ENCODE data around the gene LIN52. TPM values are rescaled to one million over a fixed set of nuclear protein-coding genes. Genes with fewer than 3 reads are reported as not detected.
"Not testable (repeated sequence)": the region's sequence is repeated elsewhere in the genome, so short reads cannot be mapped to it uniquely, and the experiment has no call there.

The LIN52 gene
- total RNA-seq, 2 donors from 2014 or later = 6.6 to 9.4 TPM

- no peak for DNase-seq (ENCODE audit: low spot score)
- intact Hi-C loops (cut with DNase I) = no loop called here
Measured at GRCh38 chr14:74089251-74090020, 4.7 kb downstream of the LIN52 start.

GRCh38 chr14:74105381-74105780, 20.6 kb downstream of the LIN52 start:
- no peak for DNase-seq (ENCODE audit: low spot score)
- intact Hi-C loops (cut with DNase I) = no loop called here

DNA sequence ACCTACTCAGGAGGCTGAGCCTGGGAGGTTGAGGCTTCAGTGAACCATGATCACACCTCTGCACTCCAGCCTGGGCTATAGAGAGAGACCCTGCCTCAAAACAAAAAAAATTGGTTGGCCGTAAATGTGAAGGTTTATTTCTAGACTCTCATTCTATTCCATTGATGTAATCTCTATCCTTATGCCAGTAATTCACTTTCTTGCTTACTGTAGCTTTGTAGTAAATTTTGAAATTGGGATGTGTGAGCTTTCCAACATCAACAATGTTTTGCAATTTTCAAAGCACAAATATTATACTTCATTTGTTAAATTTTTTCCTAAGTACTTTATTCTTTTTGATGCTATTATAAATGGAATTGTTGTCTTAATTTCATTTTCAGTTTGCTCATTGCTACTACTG, 24.6 kb downstream of the LIN52 start:
- no peak for DNase-seq (ENCODE audit: low spot score)
- intact Hi-C loops (cut with DNase I) = no loop called here

- intact Hi-C loops (cut with DNase I) = loop anchor here (5.0 kb wide), 2 partner anchors 141 to 146 kb away; no protein-coding TSS in a partner anchor
- DNase-seq (ENCODE audit: low spot score) = not testable (repeated sequence)
Measured at GRCh38 chr14:74111395-74112216, 26.9 kb downstream of the LIN52 start.

DNA sequence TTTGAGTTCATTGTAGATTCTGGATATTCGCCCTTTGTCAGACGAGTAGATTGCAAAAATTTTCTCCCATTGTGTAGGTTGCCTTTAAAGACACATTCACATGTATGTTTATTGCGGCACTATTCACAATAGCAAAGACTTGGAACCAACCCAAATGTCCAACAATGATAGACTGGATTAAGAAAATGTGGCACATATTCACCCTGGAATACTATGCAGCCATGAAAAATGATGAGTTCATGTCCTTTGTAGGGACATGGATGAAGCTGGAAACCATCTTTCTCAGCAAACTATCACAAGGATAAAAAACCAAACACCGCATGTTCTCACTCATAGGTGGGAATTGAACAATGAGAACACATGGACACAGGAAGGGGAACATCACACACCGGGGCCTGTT, 40.7 kb downstream of the LIN52 start:
- DNase-seq (ENCODE audit: low spot score); intact Hi-C loops (cut with DNase I): not testable (repeated sequence)

- intact Hi-C loops (cut with DNase I) = no loop called here
- DNase-seq (ENCODE audit: low spot score) = no peak
Measured at GRCh38 chr14:74126315-74127013, 41.7 kb downstream of the LIN52 start.

- intact Hi-C loops (cut with DNase I) = no loop called here
- no peak for DNase-seq (ENCODE audit: low spot score)
Measured at GRCh38 chr14:74127634-74128033, 42.9 kb downstream of the LIN52 start.

- intact Hi-C loops (cut with DNase I) = no loop called here
- DNase-seq (ENCODE audit: low spot score) = no peak
Measured at GRCh38 chr14:74133833-74134481, 49.2 kb downstream of the LIN52 start.

DNA sequence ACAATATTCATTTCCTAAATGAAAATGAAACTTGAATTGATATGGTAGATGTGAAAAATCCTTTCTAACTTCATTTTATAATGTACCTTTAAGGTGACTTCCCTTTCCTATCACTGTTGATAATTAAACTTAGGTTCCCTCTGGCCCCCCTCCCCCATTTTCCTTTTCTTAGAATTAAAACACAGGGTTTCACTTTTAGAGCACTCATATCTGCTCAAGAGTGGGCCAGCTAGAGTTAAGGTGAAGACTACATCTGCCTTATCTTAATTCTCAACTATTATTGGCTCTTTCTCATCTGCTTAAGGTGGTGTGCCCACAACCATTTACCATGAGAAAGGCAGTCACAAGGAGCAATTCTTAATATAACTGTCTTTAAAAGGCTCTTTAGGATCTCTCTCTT, 49.7 kb downstream of the LIN52 start:
- no peak for DNase-seq (ENCODE audit: low spot score)
- intact Hi-C loops (cut with DNase I) = no loop called here

GRCh38 chr14:74135426-74135825, 50.7 kb downstream of the LIN52 start:
- no peak for DNase-seq (ENCODE audit: low spot score)
- intact Hi-C loops (cut with DNase I) = no loop called here

DNA sequence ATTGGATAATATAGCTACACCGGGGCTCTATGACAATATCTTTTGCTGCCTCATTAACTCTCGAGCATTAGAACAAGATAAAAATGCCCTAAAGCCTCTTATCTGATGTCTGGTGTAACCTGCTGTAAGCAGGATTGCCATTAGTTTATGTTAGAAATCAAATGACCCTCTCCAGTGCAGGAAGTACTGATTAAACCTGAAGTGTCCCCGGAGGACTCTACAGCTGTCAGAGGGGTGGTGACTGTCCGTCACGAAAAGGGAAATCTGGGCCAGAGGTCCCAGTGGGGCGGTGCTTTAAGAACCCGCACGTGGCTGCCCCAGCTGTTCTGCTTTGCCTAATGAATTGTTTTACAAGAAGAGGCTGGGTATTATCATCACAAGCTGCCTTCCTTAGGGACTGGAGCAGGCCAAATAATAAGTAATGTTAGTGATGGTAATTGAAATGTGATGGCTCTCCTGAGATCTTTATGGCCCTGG, 55.7 kb downstream of the LIN52 start:
- DNase-seq (ENCODE audit: low spot score) = peak; percentile 90
- intact Hi-C loops (cut with DNase I) = no loop called here

DNA sequence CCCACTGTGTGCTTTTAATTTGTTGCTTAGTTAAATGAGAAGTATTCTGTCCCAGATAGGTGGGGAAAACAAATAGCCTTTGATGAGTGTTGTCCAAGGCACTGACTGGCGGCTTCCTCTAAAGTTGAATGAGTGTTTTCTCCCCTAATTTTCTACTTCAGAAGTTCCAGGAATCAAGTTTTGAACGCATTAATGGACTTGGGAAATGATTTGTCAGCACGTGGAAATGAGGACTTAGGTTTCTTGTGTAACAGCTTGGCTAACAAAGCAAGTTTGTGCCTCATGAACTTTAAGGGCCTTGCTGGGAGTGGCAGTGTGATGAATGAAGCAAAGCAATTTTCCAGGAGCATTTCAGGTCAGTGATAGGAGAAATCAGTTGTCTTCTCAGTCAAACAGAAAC, 56.9 kb downstream of the LIN52 start:
- no peak for DNase-seq (ENCODE audit: low spot score)
- intact Hi-C loops (cut with DNase I) = no loop called here

DNA sequence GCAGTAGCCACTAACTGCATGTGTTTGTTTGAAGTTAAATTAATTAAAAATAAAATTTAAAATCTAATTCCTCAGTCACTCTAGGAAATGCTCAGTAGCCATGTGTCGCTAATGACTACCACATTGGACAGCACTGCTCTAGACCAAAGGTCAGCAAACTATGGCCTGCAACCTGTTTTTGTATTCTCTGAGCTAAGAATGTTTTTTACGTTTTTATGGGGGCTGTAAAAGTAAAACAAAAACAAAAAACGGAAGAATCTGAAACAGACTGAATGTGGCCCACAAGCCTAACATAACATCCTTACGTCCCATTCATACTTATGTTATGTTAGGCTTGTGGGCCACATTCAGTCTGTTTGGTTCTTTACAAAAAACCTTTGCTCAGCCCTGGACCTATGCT, 57.8 kb downstream of the LIN52 start:
- intact Hi-C loops (cut with DNase I) = no loop called here
- no peak for DNase-seq (ENCODE audit: low spot score)

GRCh38 chr14:74144789-74145188, 60.0 kb downstream of the LIN52 start:
- intact Hi-C loops (cut with DNase I) = no loop called here
- no peak for DNase-seq (ENCODE audit: low spot score)

DNA sequence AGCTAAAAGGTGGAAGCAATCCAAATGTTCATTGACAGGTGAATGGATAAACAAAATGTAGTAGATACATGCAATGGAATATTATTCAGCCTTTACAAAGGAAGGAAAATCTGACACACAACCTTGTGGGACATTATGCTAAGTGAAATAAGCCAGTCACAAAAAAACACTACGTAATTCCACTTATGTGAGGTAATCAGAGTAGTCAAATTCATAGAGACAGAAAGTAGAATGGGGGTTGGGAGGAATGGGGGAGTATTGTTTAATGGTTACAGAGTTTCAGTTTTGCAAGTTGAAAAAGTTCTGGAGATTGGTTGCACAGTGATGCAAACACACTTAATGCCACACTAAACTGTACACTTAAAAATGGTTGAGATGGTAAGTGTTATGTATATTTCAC, 62.8 kb downstream of the LIN52 start:
- DNase-seq (ENCODE audit: low spot score) = no peak
- intact Hi-C loops (cut with DNase I) = no loop called here

GRCh38 chr14:74148705-74149104, 63.9 kb downstream of the LIN52 start:
- DNase-seq (ENCODE audit: low spot score) = no peak
- intact Hi-C loops (cut with DNase I) = no loop called here

DNA sequence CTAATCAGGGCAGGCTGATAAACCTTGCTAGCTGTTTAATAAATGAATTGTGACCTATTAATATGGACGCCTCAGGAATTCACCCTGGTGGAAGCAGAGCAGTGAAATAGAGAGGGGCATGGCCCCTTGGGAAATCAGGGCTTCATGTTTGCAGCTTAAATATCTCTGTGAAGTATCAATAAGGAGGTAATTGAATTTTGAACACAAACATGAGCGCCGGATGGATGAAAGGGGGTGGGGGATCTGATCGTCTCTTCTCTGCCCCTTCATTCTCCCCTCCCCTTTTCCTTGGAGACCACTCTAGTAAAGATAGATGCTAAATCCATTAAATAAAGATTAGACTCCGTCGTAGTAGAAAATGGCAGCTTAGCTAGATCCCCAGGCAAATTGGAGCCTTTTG, 70.5 kb downstream of the LIN52 start:
- intact Hi-C loops (cut with DNase I) = no loop called here
- DNase-seq (ENCODE audit: low spot score) = no peak

- intact Hi-C loops (cut with DNase I) = no loop called here
- no peak for DNase-seq (ENCODE audit: low spot score)
Measured at GRCh38 chr14:74155749-74156148, 71.0 kb downstream of the LIN52 start.

DNA sequence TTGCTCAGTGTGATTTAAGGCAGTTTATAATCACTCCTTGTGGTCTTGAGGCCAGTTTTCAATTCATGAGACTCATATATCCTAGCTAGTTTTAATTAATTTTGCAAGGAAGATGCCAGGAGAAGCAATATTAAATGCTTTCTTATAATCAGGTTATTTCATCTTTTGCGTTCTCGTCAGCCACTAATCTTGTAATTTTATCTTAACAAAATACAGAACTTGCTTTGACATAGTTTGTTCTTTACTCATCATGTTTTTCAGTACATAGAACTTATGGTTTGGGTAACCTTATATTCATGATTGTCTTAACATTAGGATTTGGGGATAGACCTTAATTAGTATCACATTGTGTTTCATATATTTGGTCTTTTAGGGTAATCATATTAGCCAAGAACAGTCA, 76.0 kb downstream of the LIN52 start:
- intact Hi-C loops (cut with DNase I) = no loop called here
- DNase-seq (ENCODE audit: low spot score) = no peak

Data from posterior vena cava (tissue), 2 donors.